A549 (cell line): ENCODE results near the gene MPPED2.

Experiments
- EHMT2 ChIP-seq: fragments of 200-600 bp; sonication (generic); IDR thresholded peaks from 2 replicates; pipeline ENCODE4 v1.6.1; 2016; ENCODE audit warnings: antibody characterized with exemption, low read depth, mild to moderate bottlenecking, moderate library complexity
- POLR2A ChIP-seq: IDR thresholded peaks from 2 replicates; pipeline ENCODE4 v1.6.1; 2012; ENCODE audit warnings: mild to moderate bottlenecking, low read length
- REST ChIP-seq: fragments of 200-600 bp; sonication (generic); IDR thresholded peaks from 2 replicates; pipeline ENCODE4 v1.6.1; 2016; ENCODE audit warnings: antibody characterized with exemption, mild to moderate bottlenecking, moderate library complexity
- ZFP36 ChIP-seq: fragments of 450-650 bp; IDR thresholded peaks from 2 replicates; pipeline ENCODE4 v1.6.1; 2014; ENCODE audit warnings: borderline replicate concordance; ENCODE audit not compliant: partially characterized antibody

DNA sequence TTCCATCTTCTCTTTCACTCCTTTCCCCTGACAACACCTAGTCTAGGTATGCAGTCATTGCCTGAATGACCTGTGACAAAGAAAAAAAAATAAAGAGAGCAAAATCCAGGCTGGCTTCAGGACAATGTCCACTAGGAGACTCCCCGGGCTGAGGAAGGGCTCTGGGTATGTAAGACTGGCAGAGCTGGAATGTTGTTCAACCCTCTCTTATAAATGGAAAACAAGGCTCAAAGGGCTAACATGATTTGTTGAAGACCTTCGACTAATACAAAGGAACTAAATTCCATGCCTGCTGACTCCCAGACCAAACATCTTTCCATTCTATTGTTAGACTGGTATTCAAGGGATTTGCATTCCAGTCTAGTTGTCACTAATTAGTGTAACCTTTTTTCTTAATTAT, 141.1 kb downstream of the MPPED2 start:
- TF ChIP-seq POLR2A (no peak), REST (no peak), ZFP36 (no peak), EHMT2 (no peak)
